Fibroblast of gingiva (primary cell): ENCODE measurements around the gene OR2T34.
"Not testable (repeated sequence)": the region's sequence is repeated elsewhere in the genome, so short reads cannot be mapped to it uniquely, and the experiment has no call there.

Source experiments
- DNase-seq: peaks from one replicate; pipeline ENCODE4 v3.0.0-alpha.2; 2011; ENCODE audit warnings: low read depth

OR2T34 gene

GRCh38 chr1:248562672-248563071 is 11.9 kb downstream of the OR2T34 start, which contains the start of gene OR2T29:
Gene OR2T29 (minus strand): TSS chr1:248562772. CDS start chr1:248559491, 3,281 bp downstream.
- not testable (repeated sequence) for DNase-seq

- not testable (repeated sequence) for DNase-seq
Observed at GRCh38 chr1:248551027-248551426, 23.5 kb downstream of the OR2T34 start.

GRCh38 chr1:248547383-248547782 is 27.2 kb downstream of the OR2T34 start:
- DNase-seq = not testable (repeated sequence)

GRCh38 chr1:248537449-248537848 is 37.1 kb downstream of the OR2T34 start:
- DNase-seq = not testable (repeated sequence)
